Large intestine (tissue), 3 donors: ENCODE data around the gene USP30. TPM values are rescaled to one million over a fixed set of nuclear protein-coding genes. Genes with fewer than 3 reads are reported as not detected.
"Not testable (repeated sequence)": the region's sequence is repeated elsewhere in the genome, so short reads cannot be mapped to it uniquely, and the experiment has no call there.

Source experiments
- DNase-seq, 2 donors: peaks; one replicate each; pipeline versions ENCODE4 v3.0.0 to v3.0.0-alpha.2; 2013
- H3K27ac ChIP-seq: one replicate; pipeline ENCODE4 v1.5.1; 2013; ENCODE audit warnings: low read length
- H3K27me3 ChIP-seq: 2 replicates; pipeline ENCODE4 v1.6.1; 2013; ENCODE audit warnings: low read length; ENCODE audit not compliant: control insufficient read depth, insufficient read depth
- H3K36me3 ChIP-seq: 2 replicates; pipeline ENCODE4 v1.6.1; 2013; ENCODE audit warnings: low read length; ENCODE audit not compliant: control insufficient read depth, insufficient read depth
- H3K4me1 ChIP-seq: one replicate; pipeline ENCODE4 v1.6.1; 2013; ENCODE audit warnings: low read length; ENCODE audit not compliant: control insufficient read depth, insufficient read depth
- H3K4me3 ChIP-seq: one replicate; pipeline ENCODE4 v1.5.1; 2013; ENCODE audit warnings: low read length
- H3K9me3 ChIP-seq: one replicate; pipeline ENCODE4 v1.6.1; 2013; ENCODE audit warnings: mild to moderate bottlenecking, low read depth, low read length, moderate library complexity; ENCODE audit not compliant: control insufficient read depth
- WGBS: methylation state at CpG from one replicate; pipeline ENCODE4 v1.1.5; 2013; ENCODE audit warnings: low lambda C conversion rate; ENCODE audit not compliant: insufficient coverage; 5-methylcytosine and 5-hydroxymethylcytosine counted together
- polyA plus RNA-seq: library from polyadenylated mRNA; unstranded; fragments of 120-200 nt; gene quantifications from one replicate; pipeline ENCODE4 v1.2.1, GENCODE V29; 2013

The USP30 gene
- polyA plus RNA-seq, 1 donor = 22.7 TPM

DNA sequence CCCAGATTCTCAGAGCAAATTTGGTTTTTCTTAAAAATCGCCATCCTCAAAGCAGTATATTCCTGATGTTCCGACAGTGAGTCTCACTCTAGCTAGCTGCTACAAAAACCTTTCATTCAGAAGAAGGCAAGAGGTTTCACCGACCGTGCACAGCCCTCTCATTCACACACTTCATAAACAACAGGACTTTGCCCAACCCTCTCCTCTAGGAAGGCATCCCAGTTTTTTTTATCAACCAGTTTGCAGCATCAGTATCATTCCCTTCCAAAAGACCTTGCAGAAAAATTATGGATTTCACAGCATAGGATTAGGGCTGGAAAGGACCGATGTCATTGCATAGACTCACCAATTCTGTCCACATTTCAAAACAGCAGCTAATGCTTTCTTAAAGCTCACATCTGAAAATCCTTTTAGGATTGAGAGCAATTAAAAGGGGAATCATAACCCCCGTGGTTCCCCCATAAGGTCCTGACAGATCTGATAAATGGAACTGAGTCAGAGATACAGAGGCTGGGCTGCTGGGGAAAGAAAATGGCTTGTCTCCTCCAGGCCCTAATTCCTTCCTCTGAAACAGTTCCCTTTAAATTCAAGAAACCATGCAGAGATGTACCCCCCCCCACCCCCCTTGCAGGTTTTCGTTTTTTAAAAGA lies 32.1 kb upstream of the USP30 start:
- no peak overlapping the region for H3K4me3 ChIP-seq
- no peaks in the 10 kb centered on the region for H3K4me1 ChIP-seq
- H3K36me3 ChIP-seq = no peaks in the 10 kb centered on the region
- 30% methylated on average over 2 of the region's 7 CpGs for WGBS
- no peak overlapping the region for H3K27ac ChIP-seq
- no peak for DNase-seq
- no peaks in the 10 kb centered on the region for H3K27me3 ChIP-seq
- H3K9me3 ChIP-seq = no peaks in the 10 kb centered on the region

DNA sequence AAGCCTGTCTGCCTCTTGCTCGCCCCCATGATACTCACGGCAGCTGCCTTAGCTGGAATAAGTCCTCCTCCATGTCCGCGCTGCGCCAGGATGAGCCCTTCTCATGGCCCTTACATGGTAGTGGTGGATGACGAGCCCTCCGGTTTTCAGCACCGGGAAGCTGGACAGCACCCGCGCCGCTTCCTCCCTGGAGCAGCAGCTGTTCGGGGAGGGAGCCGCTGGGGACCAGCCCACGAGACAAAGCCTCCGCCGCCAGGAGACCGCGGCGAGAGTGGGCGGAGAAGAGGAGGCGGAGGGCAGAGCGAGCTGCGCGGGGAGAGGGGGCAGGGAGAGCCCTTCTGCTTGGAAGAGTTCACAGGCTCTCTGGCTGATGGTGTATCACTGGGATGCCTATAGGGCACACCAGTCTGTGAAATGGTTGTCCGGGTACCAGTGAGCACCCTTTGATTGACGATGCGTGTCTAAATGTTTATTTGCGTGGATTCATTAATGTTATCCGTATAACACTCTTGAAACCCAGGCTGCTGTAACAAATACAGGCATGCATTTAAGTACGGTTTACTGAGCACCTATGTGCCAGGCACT lies 31.5 kb upstream of the USP30 start, which contains the start of gene SVOP:
TSS of gene SVOP (minus strand) at position 273 of the 585 bp plus-strand sequence. CDS start at position 73, 200 bp downstream.
- no CpG with 5 or more reads among the region's 30 CpGs for WGBS
- H3K27me3 ChIP-seq = no peaks in the 10 kb centered on the region
- H3K4me1 ChIP-seq = no peaks in the 10 kb centered on the region
- no peaks in the 10 kb centered on the region for H3K9me3 ChIP-seq
- DNase-seq = peak; percentile 65 to 80
- H3K27ac ChIP-seq = no peak within 1 kb of the TSS
- no peak within 1 kb of the TSS for H3K4me3 ChIP-seq
- H3K36me3 ChIP-seq = no peaks in the 10 kb centered on the region

DNA sequence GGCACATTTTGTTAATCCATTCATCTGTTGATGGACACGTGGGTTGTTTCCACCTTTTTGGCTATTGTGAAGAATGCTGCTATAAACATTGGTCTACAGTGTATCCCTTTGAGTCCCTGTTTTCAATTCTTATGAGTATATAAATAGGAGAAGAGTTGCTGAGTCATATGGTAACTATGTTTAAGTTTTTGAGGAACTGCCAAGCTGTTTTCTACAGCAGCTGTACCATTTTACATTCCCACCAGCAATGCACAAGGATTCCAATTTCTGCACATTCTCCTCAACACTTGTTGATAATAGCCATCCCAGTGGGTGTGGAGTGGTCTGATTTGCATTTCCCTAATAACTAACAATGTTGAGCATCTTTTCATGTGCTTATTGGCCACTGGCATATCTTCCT lies 24.6 kb upstream of the USP30 start:
- WGBS = no CpG with 5 or more reads among the region's 1 CpG
- DNase-seq = no peak
- no peak overlapping the region for H3K27ac ChIP-seq
- H3K4me3 ChIP-seq = no peak overlapping the region
- H3K9me3 ChIP-seq = no peaks in the 10 kb centered on the region
- H3K36me3 ChIP-seq = no peaks in the 10 kb centered on the region
- H3K27me3 ChIP-seq = no peaks in the 10 kb centered on the region
- H3K4me1 ChIP-seq = no peaks in the 10 kb centered on the region

DNA sequence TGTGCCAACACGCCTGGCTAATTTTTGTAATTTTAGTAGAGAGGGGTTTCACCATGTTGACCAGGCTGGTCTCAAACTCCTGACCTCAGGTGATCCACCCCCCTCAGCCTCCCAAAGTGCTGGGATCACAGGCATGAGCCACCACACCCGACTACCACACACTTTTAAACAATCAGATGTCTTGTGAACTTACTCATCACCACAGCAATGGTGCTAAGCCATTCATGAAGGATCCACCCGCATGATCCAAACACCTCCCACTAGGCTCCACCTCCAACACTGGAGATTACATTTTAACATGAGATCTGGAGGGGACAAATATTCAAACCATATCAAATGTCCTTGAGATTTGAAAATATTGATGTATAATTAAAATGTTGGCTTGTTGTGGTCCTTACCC lies 23.8 kb upstream of the USP30 start:
- not testable (repeated sequence) for H3K4me3 ChIP-seq, H3K9me3 ChIP-seq, DNase-seq, H3K27me3 ChIP-seq, H3K27ac ChIP-seq, H3K36me3 ChIP-seq, H3K4me1 ChIP-seq
- no CpG with 5 or more reads among the region's 3 CpGs for WGBS

DNA sequence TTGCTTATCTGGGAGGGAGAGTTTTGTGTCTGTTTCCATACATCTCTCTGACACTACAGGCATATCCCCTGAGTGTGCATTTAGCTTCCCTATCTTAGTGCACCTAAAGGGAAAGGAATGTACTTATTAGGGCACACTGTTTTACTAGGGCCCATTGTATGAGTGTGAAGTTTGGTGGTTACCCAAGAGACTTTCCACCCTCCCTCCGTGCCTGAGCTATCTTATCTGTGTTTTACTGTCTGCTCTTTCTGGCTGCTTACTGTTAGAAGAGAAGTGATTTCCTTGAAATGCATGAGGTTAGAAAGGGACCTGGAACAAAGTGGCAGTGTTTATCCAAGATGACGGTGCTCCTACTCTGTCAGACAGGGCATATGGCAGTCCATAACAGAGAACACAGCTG lies 23.0 kb upstream of the USP30 start:
- Histone ChIP-seq H3K27me3 (no peaks in the 10 kb centered on the region), H3K9me3 (no peaks in the 10 kb centered on the region), H3K27ac (no peak overlapping the region), H3K4me3 (no peak overlapping the region), H3K36me3 (no peaks in the 10 kb centered on the region), H3K4me1 (no peaks in the 10 kb centered on the region)
- 0% methylated on average over 1 of the region's 2 CpGs for WGBS
- DNase-seq = peak in 1 of 2 donors; percentile 33

DNA sequence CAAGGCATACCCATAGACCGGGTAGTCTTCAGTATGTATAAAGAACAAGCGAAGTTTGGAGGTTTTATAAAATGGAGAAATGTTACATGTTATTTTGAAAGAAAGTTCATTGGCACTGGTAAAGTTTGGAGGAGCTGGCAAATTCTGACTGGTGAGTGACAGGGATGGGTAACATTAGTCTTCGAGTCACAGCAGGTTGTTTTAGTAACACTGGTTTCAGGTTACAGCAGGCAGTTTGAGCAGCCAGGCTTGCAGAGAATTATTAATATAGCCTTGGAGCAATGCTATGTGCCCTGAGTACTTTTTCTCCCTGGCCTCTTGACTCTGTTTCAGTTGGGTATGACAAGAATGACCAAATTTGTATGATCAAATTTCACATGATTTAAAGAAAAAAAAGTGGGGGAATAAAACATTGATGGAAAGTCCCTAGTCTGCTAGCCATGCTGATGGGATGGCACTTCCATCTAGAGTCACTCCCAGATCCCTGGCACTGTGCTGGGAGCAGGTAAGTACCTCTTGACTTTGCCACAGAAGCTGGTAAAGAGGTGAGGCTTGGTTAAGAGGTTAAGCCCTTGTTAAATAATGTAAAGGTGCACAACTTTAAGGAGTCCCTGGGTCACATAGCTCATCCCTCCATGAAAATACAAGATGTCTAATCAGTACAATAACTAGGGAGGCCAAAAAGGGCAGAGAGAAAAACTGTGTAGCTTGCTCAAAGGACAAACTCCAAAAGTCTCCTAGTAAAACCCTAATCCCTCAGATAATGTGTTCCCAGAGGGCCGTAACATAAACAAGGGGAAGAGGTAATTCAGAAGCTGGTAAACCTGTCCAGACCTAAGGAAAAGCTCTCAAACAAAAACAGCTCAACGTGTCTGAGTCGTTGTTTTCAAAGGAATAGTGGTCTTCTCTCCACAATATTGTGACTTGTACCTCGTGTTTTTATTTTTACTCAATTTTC lies 18.9 kb upstream of the USP30 start:
- WGBS = 95% methylated on average over 2 of the region's 7 CpGs
- Histone ChIP-seq H3K27ac (no peak overlapping the region), H3K27me3 (no peaks in the 10 kb centered on the region), H3K4me3 (no peak overlapping the region), H3K36me3 (no peaks in the 10 kb centered on the region), H3K9me3 (no peaks in the 10 kb centered on the region), H3K4me1 (no peaks in the 10 kb centered on the region)
- DNase-seq = peak in 1 of 2 donors; percentile 17

DNA sequence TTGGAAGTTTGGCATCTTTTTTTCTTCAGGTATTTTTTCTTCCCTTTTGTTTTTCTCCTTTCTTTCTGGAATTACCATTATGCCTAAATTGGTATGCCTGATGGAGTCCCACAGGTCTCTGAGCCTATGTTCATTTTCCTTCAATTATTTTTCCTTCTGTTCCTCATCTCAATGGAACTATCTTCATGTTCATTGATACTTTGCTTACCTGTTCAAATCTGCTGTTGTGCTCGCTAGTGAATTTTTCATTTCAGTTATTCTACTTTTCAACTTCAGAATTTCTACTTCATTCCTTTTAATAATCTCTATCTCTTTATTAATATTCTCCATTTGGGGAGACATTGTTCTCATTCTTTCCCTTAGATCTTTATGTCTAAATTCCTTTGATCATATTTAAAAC lies 15.4 kb upstream of the USP30 start:
- no peak overlapping the region for H3K4me3 ChIP-seq
- no CpG with 5 or more reads among the region's 1 CpG for WGBS
- no peak for DNase-seq

DNA sequence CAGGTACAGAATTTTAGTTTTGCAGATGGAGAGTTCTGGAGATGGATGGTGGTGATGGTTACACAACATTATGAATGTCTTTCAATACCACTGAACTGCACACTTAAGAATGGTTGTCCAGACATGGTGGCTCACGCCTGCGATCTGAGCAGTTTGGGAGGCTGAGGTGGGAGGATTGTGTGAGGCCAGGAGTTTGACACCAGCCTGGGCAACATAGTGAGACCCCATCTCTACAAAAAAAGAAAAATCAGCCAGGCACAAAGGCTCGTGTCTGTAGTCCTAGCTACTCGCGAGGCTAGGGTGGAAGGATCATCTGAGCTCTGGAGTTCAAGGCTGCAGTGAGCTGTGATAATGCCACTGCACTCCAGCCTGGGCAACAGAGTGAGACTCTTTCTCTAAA lies 8.1 kb upstream of the USP30 start:
- no peak for DNase-seq
- H3K4me1 ChIP-seq = no peaks in the 10 kb centered on the region
- no peak overlapping the region for H3K27ac ChIP-seq
- H3K27me3 ChIP-seq = no peaks in the 10 kb centered on the region
- H3K4me3 ChIP-seq = no peak overlapping the region
- H3K36me3 ChIP-seq = no peaks in the 10 kb centered on the region
- WGBS = no CpG with 5 or more reads among the region's 5 CpGs
- H3K9me3 ChIP-seq = no peaks in the 10 kb centered on the region

More for the DNA sequence above, 15.4 kb upstream of the USP30 start:
- Histone ChIP-seq H3K36me3 (no peaks in the 10 kb centered on the region), H3K27ac (no peak overlapping the region), H3K9me3 (no peaks in the 10 kb centered on the region), H3K27me3 (no peaks in the 10 kb centered on the region), H3K4me1 (no peaks in the 10 kb centered on the region)

DNA sequence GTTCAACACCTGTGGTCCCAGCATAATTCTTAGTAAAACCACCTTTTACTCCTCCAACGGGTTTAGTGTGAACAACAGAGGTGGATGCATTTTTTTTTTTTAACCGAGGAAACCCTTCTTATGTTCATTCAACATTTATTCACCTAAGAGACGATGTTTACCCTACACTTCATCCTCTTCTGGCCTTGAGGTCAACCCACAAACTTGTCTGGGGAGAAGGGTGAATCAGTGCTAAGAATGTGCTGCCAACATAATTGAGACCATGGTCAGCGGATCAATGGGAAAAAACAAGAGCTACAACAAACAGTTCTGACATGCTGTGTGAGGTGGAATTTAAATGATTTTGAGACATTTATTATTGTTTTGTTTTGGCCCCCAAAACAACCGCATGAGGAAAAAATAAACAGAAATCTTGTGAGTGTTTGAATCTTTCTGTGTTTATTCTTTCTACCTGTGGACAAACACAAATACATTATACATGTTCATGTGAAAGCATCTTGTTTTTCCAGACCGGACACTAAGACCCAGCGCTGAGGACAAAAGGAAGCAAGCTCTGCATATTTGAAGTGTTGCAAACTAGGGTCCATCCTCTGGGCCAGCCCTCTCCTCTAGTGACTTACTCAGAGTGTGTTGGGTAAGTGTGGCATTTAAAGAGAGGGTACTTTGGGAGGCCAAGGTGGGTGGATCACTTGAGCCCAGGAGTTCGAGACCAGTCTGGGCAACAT lies 5.1 kb upstream of the USP30 start:
- peaks cover 4% of the 10 kb centered on the region for H3K4me1 ChIP-seq
- no peaks in the 10 kb centered on the region for H3K27me3 ChIP-seq
- no peak overlapping the region for H3K4me3 ChIP-seq
- H3K36me3 ChIP-seq = no peaks in the 10 kb centered on the region
- WGBS = no CpG with 5 or more reads among the region's 8 CpGs
- no peaks in the 10 kb centered on the region for H3K9me3 ChIP-seq
- DNase-seq = no peak
- no peak overlapping the region for H3K27ac ChIP-seq

DNA sequence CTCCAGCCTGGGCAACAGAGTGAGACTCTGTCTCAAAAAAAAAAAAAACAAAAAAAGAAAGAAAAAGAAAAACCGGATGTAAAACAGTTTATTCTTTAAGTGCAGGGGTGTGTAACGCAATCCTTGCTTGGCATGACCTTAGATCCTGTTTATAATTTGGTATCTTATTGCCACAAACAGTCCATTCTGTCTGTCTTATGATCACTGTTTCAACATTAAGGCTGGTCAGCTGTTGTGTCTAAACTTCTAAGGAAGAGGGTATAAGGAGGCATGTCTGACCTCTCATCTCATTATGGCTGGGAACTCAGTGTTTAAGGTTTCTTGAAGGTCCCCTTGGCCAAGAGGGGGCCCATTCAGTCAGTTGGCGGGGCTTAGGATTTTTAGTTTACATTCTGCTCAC lies 3.7 kb upstream of the USP30 start:
- not testable (repeated sequence) for DNase-seq, H3K27ac ChIP-seq, H3K4me1 ChIP-seq, H3K9me3 ChIP-seq, H3K27me3 ChIP-seq, H3K4me3 ChIP-seq, H3K36me3 ChIP-seq
- WGBS = no CpG with 5 or more reads among the region's 3 CpGs
